Measurements from ENCODE around the gene ANKRD34A.

ANKRD34A gene

GRCh38 chr1:145916745-145917144 lies 47.6 kb downstream of the ANKRD34A start:
- DNase-seq (ENCODE audit: insufficient read length, low spot score) (no peak), FAIRE-seq (no peak)

GRCh38 chr1:145912128-145912641 lies 52.2 kb downstream of the ANKRD34A start:
- DNase-seq (ENCODE audit: insufficient read length, low spot score) (no peak), FAIRE-seq (no peak)
